Upper lobe of left lung (tissue), 6 donors: Measurements from ENCODE around the gene RALA. TPM values are rescaled to one million over a fixed set of nuclear protein-coding genes. Genes with fewer than 3 reads are reported as not detected.

ENCODE experiments used
- ATAC-seq, 2 donors: fragments of 200-7000 bp; cut with Tn5 transposase; one replicate each; pipeline ENCODE4 v1.9.1; 2022; ENCODE audit warnings: mild to moderate bottlenecking in 2 of 2, moderate library complexity in 2 of 2; ENCODE audit not compliant: low FRiP score in 2 of 2
- DNase-seq, 2 donors: peaks; one replicate each; pipeline ENCODE4 v3.0.0-alpha.2; 2019 to 2020
- H3K27ac ChIP-seq, 4 donors: fragments of 200-600 bp; sonication (generic); one replicate each; pipeline ENCODE4 v1.5.1; 2016 to 2019
- H3K27me3 ChIP-seq, 4 donors: fragments of 200-600 bp; sonication (generic); one replicate each; pipeline ENCODE4 v1.5.1; 2017 to 2019
- H3K36me3 ChIP-seq, 4 donors: fragments of 200-600 bp; sonication (generic); one replicate each; pipeline ENCODE4 v1.5.1; 2016 to 2019
- H3K4me1 ChIP-seq, 4 donors: fragments of 200-600 bp; sonication (generic); one replicate each; pipeline ENCODE4 v1.5.1; 2018 to 2019
- H3K4me3 ChIP-seq, 4 donors: fragments of 200-600 bp; sonication (generic); one replicate each; pipeline ENCODE4 v1.5.1; 2017 to 2019; ENCODE audit warnings: mild to moderate bottlenecking in 2 of 4, moderate library complexity in 1 of 4
- H3K9me3 ChIP-seq, 4 donors: fragments of 200-600 bp; sonication (generic); one replicate each; pipeline ENCODE4 v1.5.1; 2018 to 2019
- CTCF ChIP-seq, 6 experiments: fragments of 450-650 bp in 4 of 6; fragments of 200-600 bp in 2 of 6; sonication (generic) in 2 of 6; IDR thresholded peaks; one replicate each; pipeline ENCODE4 v1.5.1; 2016 to 2019; ENCODE audit warnings: antibody characterized with exemption in 6 of 6
- EP300 ChIP-seq, 4 donors: sonication (generic); formaldehyde crosslinking; IDR thresholded peaks; one replicate each; pipeline ENCODE4 v1.5.1; 2017; ENCODE audit warnings: antibody characterized with exemption in 4 of 4, control low read depth in 2 of 4
- POLR2A ChIP-seq, 4 donors: fragments of 450-650 bp; IDR thresholded peaks; one replicate each; pipeline ENCODE4 v1.5.1; 2016 to 2017; ENCODE audit warnings: antibody characterized with exemption in 4 of 4, mild to moderate bottlenecking in 2 of 4
- POLR2AphosphoS5 ChIP-seq, 2 donors: sonication (generic); formaldehyde crosslinking; IDR thresholded peaks; one replicate each; pipeline ENCODE4 v1.5.1; 2017; ENCODE audit warnings: antibody characterized with exemption in 2 of 2
- WGBS, 2 donors: methylation state at CpG; one replicate each; pipeline ENCODE4 v1.1.5; 2017 to 2018; 5-methylcytosine and 5-hydroxymethylcytosine counted together
- total RNA-seq, 6 donors: library from RNA; depleted of rRNA in 4 of 6; stranded (reverse); fragments of >200 nt in 4 of 6; gene quantifications; one replicate each; pipeline versions ENCODE4 v1.1.0 to v1.2.1, GENCODE V29; 2016 to 2021
- donor health status: DM: no; HTN: no; CAD: no; lungs with moderate emphysema.
- donor health status: DM: no; HTN: yes; CAD: no; lungs with severe emphysema.

RALA gene
- total RNA-seq, 6 donors from 2014 or later: 7.3 to 45.1 (median 33.5) TPM

GRCh38 chr7:39693812-39694211 is 70.4 kb downstream of the RALA start:
- Histone ChIP-seq H3K4me1 (peaks cover 0 to 7% (median 0%) of the 10 kb centered on the region in 4 donors), H3K4me3 (no peak overlapping the region), H3K9me3 (no peaks in the 10 kb centered on the region), H3K27ac (no peak overlapping the region), H3K36me3 (peaks cover 3 to 52% (median 21%) of the 10 kb centered on the region in 4 donors), H3K27me3 (no peaks in the 10 kb centered on the region)
- 79 to 86% methylated on average over 2 of the region's 2 CpGs for WGBS, 2 donors
- DNase-seq: no peak
- TF ChIP-seq POLR2AphosphoS5 (IDR thresholded peaks at IDR 0.05): no peak
- TF ChIP-seq CTCF (IDR thresholded peaks at IDR 0.05): no peak
- TF ChIP-seq POLR2A (IDR thresholded peaks at IDR 0.05): no peak
- TF ChIP-seq EP300 (IDR thresholded peaks at IDR 0.05): no peak
- ATAC-seq: no peak

GRCh38 chr7:39695852-39696586 is 72.6 kb downstream of the RALA start:
- DNase-seq (no peak), ATAC-seq (no peak)
- Histone ChIP-seq H3K27me3 (no peaks in the 10 kb centered on the region), H3K9me3 (no peaks in the 10 kb centered on the region), H3K36me3 (peaks cover 3 to 62% (median 25%) of the 10 kb centered on the region in 4 donors), H3K4me1 (no peaks in the 10 kb centered on the region), H3K27ac (peak overlapping the region in 1 of 4 donors; percentile 4), H3K4me3 (no peak overlapping the region)
- WGBS, 2 donors: 68 to 82% methylated on average over 3 of the region's 3 CpGs
- TF ChIP-seq POLR2AphosphoS5 (IDR thresholded peaks at IDR 0.05) (no peak), POLR2A (IDR thresholded peaks at IDR 0.05) (no peak), EP300 (IDR thresholded peaks at IDR 0.05) (no peak), CTCF (IDR thresholded peaks at IDR 0.05) (no peak)

GRCh38 chr7:39696631-39697030 is 73.3 kb downstream of the RALA start:
- 69 to 80% methylated on average over 3 of the region's 3 CpGs for WGBS, 2 donors
- H3K27me3 ChIP-seq: no peaks in the 10 kb centered on the region
- no peak for TF ChIP-seq POLR2AphosphoS5 (IDR thresholded peaks at IDR 0.05)
- no peak for TF ChIP-seq EP300 (IDR thresholded peaks at IDR 0.05)
- no peak for TF ChIP-seq CTCF (IDR thresholded peaks at IDR 0.05)
- no peak for TF ChIP-seq POLR2A (IDR thresholded peaks at IDR 0.05)

GRCh38 chr7:39697483-39697882 is 74.1 kb downstream of the RALA start:
- ATAC-seq: no peak
- no peak overlapping the region for H3K27ac ChIP-seq
- H3K9me3 ChIP-seq: no peaks in the 10 kb centered on the region
- no peak overlapping the region for H3K4me3 ChIP-seq
- H3K36me3 ChIP-seq: peaks cover 3 to 57% (median 22%) of the 10 kb centered on the region in 4 donors
- no peaks in the 10 kb centered on the region for H3K4me1 ChIP-seq
- TF ChIP-seq POLR2AphosphoS5 (IDR thresholded peaks at IDR 0.05) (no peak), POLR2A (IDR thresholded peaks at IDR 0.05) (no peak), EP300 (IDR thresholded peaks at IDR 0.05) (no peak), CTCF (IDR thresholded peaks at IDR 0.05) (no peak)
- WGBS, 2 donors: 81 to 86% methylated on average over 1 of the region's 1 CpG
- no peaks in the 10 kb centered on the region for H3K27me3 ChIP-seq
- no peak for DNase-seq

More at GRCh38 chr7:39696631-39697030, 73.3 kb downstream of the RALA start:
- peaks cover 3 to 57% (median 23%) of the 10 kb centered on the region in 4 donors for H3K36me3 ChIP-seq
- peak overlapping the region in 1 of 4 donors; percentile 4 for H3K27ac ChIP-seq
- no peaks in the 10 kb centered on the region for H3K9me3 ChIP-seq
- H3K4me3 ChIP-seq: no peak overlapping the region
- ATAC-seq: no peak
- no peaks in the 10 kb centered on the region for H3K4me1 ChIP-seq
- no peak for DNase-seq

- Histone ChIP-seq H3K27ac (no peak overlapping the region), H3K9me3 (no peaks in the 10 kb centered on the region), H3K36me3 (peaks cover 3 to 56% (median 16%) of the 10 kb centered on the region in 4 donors), H3K27me3 (no peaks in the 10 kb centered on the region), H3K4me1 (no peaks in the 10 kb centered on the region), H3K4me3 (no peak overlapping the region)
- DNase-seq (no peak), ATAC-seq (no peak)
- no peak for TF ChIP-seq CTCF (IDR thresholded peaks at IDR 0.05)
- TF ChIP-seq POLR2AphosphoS5 (IDR thresholded peaks at IDR 0.05): no peak
- no peak for TF ChIP-seq EP300 (IDR thresholded peaks at IDR 0.05)
- no peak for TF ChIP-seq POLR2A (IDR thresholded peaks at IDR 0.05)
- WGBS, 2 donors: 88% methylated on average over 2 of the region's 2 CpGs
Observed at GRCh38 chr7:39700165-39700564, 76.8 kb downstream of the RALA start.
